SU-DHL-6 (cell line): ENCODE data around the gene KLF16.

Experiments used
- H2AFZ ChIP-seq: fragments of 200-600 bp; sonication (generic); 2 replicates; pipeline ENCODE4 v1.6.1; 2014; ENCODE audit warnings: low read depth, mild to moderate bottlenecking, moderate library complexity, mixed read lengths, antibody characterized with exemption, low read length; ENCODE audit not compliant: severe bottlenecking
- H3F3A ChIP-seq: fragments of 200-600 bp; shearing (Covaris generic); 2 replicates; pipeline ENCODE4 v1.6.0; 2016; ENCODE audit warnings: antibody characterized with exemption, mild to moderate bottlenecking; ENCODE audit not compliant: insufficient read depth
- H3K27ac ChIP-seq: fragments of 200-600 bp; sonication (generic); 2 replicates; pipeline ENCODE4 v1.5.1; 2016; ENCODE audit warnings: low read depth, mild to moderate bottlenecking, low read length, moderate library complexity, mixed read lengths
- H3K27me3 ChIP-seq: fragments of 200-600 bp; sonication (generic), shearing (Covaris generic); 2 replicates; pipeline ENCODE4 v1.6.0; 2014; ENCODE audit warnings: mild to moderate bottlenecking, low read length
- H3K36me3 ChIP-seq: fragments of 200-600 bp; sonication (generic); 2 replicates; pipeline ENCODE4 v1.6.1; 2014; ENCODE audit warnings: mild to moderate bottlenecking, low read length, mixed read lengths
- H3K4me2 ChIP-seq: fragments of 300-600, 200-600 bp; shearing (Covaris generic), sonication (generic); 2 replicates; pipeline ENCODE4 v1.6.0; 2014; ENCODE audit warnings: low read length, low read depth, mild to moderate bottlenecking; ENCODE audit not compliant: poor library complexity, severe bottlenecking
- H3K4me3 ChIP-seq: fragments of 200-600 bp; sonication (generic); 2 replicates; pipeline ENCODE4 v1.5.1; 2014; ENCODE audit warnings: antibody characterized with exemption, low read length, mild to moderate bottlenecking, mixed read lengths; ENCODE audit not compliant: insufficient read depth, poor library complexity, severe bottlenecking
- H3K79me2 ChIP-seq: fragments of 200-600 bp; sonication (generic); 2 replicates; pipeline ENCODE4 v1.6.1; 2014; ENCODE audit warnings: mild to moderate bottlenecking, low read length, moderate library complexity; ENCODE audit not compliant: insufficient read depth
- H3K9ac ChIP-seq: fragments of 200-600 bp; sonication (generic); 2 replicates; pipeline ENCODE4 v1.7.0; 2014; ENCODE audit warnings: mild to moderate bottlenecking, low read length
- H3K9me2 ChIP-seq: fragments of 200-600 bp; sonication (generic); replicated peaks from 2 replicates; pipeline ENCODE4 v1.6.1; 2014; ENCODE audit warnings: low read length; ENCODE audit not compliant: insufficient read depth
- H3K9me3 ChIP-seq: fragments of 200-600 bp; sonication (generic); 2 replicates; pipeline ENCODE4 v1.6.1; 2014; ENCODE audit warnings: low read length, mixed read lengths; ENCODE audit not compliant: insufficient read depth
- H4K20me1 ChIP-seq: fragments of 200-600 bp; sonication (generic); 2 replicates; pipeline ENCODE4 v1.6.1; 2014; ENCODE audit warnings: low read depth, mild to moderate bottlenecking, antibody characterized with exemption, low read length, moderate library complexity, mixed read lengths
- EZH2phosphoT487 ChIP-seq: fragments of 200-600 bp; sonication (generic), shearing (Covaris generic); conservative IDR thresholded peaks from 2 replicates; pipeline ENCODE4 v1.6.1; 2018; ENCODE audit warnings: mild to moderate bottlenecking, antibody characterized with exemption, low read length, moderate library complexity, mixed read lengths
- TF ChIP-seq, protein P1 (sequence below): fragments of 200-600 bp; sonication (generic); IDR thresholded peaks from one replicate; pipeline ENCODE4 v1.5.1; 2017; ENCODE audit warnings: antibody characterized with exemption, mild to moderate bottlenecking, low read length, moderate library complexity; ENCODE audit not compliant: insufficient read depth, poor library complexity, severe bottlenecking

The KLF16 gene

DNA sequence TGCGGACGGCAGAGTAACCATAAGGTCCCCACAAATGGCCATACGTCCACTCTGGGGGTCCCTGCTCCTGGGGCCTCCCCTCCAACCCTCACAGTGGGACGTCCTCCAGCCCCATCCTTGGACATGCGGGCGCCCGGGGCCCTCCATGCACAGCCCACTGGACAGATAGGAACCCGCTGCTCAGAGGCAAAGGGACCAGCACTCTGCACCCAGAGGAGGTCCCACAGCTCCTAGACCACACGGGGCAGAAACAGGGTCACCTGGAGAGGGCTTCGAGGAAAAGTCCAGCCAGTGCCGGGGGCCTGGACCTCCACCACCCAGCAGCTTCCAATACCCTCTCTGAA lies 26.2 kb downstream of the KLF16 start:
- no peaks in the 10 kb centered on the region for H3K9me3 ChIP-seq
- no peaks in the 10 kb centered on the region for H3K27me3 ChIP-seq
- H3K4me2 ChIP-seq: no peak overlapping the region
- no peak overlapping the region for H3K9ac ChIP-seq
- peaks cover 91% of the 10 kb centered on the region for H3K79me2 ChIP-seq
- H4K20me1 ChIP-seq: peaks cover 7% of the 10 kb centered on the region; the same call in 1 of the 2 replicates
- H2AFZ ChIP-seq: no peak overlapping the region
- no peak overlapping the region for H3K4me3 ChIP-seq
- H3K27ac ChIP-seq: no peak overlapping the region
- no peaks in the 10 kb centered on the region for H3K9me2 ChIP-seq
- TF ChIP-seq EZH2phosphoT487: no peak
- TF ChIP-seq, protein P1, sequence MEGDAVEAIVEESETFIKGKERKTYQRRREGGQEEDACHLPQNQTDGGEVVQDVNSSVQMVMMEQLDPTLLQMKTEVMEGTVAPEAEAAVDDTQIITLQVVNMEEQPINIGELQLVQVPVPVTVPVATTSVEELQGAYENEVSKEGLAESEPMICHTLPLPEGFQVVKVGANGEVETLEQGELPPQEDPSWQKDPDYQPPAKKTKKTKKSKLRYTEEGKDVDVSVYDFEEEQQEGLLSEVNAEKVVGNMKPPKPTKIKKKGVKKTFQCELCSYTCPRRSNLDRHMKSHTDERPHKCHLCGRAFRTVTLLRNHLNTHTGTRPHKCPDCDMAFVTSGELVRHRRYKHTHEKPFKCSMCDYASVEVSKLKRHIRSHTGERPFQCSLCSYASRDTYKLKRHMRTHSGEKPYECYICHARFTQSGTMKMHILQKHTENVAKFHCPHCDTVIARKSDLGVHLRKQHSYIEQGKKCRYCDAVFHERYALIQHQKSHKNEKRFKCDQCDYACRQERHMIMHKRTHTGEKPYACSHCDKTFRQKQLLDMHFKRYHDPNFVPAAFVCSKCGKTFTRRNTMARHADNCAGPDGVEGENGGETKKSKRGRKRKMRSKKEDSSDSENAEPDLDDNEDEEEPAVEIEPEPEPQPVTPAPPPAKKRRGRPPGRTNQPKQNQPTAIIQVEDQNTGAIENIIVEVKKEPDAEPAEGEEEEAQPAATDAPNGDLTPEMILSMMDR: no peak
- H3F3A ChIP-seq: no peaks in the 10 kb centered on the region
- H3K36me3 ChIP-seq: no peaks in the 10 kb centered on the region

DNA sequence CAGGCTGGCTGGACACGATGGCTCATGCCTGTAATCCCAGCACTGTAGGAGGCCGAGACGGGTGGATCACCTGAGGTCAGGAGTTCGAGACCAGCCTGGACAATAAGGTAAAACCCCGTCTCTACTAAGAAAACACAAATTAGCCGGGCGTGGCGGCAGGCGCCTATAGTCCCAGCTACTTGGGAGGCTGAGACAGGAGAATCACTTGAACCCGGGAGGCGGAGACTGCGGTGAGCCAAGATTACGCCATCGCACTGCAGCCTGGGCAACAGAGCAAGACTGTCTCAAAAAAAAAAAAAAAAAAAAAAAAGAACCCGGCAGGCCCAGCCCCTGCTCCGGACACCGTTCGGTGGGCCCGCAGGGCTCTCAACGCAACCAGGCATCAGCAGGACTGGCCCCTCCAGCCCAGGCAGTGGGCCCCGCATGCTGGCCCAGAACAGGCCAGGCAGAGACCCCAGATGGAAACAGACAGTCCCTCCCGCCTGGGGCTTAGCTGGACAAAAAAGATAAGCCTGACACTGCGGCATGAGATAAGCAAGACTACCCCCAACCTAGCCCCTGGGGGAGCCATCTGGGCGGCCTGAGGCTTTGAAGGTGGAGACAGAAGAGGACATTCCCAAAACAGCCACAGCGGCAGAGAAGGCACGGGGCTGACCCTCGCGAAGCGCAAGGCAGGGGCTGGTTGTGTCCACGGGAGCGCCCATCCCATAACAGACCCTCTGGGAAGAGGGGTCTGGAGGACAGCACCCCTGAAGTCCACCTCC lies 26.7 kb downstream of the KLF16 start:
- Histone ChIP-seq H3K27me3 (no peaks in the 10 kb centered on the region), H3K36me3 (no peaks in the 10 kb centered on the region), H3K79me2 (peaks cover 86% of the 10 kb centered on the region), H3F3A (no peaks in the 10 kb centered on the region), H2AFZ (no peak overlapping the region), H3K4me3 (no peak overlapping the region), H3K9ac (no peak overlapping the region), H3K9me2 (no peaks in the 10 kb centered on the region), H3K9me3 (no peaks in the 10 kb centered on the region), H3K27ac (no peak overlapping the region), H4K20me1 (peaks cover 7% of the 10 kb centered on the region; the same call in 1 of the 2 replicates), H3K4me2 (no peak overlapping the region)
- no peak for TF ChIP-seq EZH2phosphoT487
- TF ChIP-seq, protein P1: no peak

DNA sequence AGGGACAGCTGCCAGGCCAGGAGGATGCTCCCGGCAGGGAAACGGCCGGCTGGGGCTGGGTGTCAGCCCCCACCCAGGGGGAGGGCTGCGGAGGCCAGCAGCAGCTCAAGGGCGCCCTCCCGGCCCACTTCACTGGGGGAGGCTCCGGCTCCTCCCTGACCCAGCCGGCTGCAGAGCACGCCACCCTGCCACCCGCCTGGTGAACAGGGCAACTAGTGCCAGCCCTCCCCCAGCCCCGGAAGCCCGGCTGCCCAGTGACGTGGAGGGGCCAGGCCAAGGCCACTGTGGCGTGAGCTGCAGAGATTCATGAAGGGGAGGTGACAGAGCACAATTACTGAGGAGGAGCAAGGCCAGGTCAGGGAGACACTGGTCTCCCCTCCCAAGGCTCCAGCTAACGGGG lies 29.8 kb downstream of the KLF16 start:
- H3K4me3 ChIP-seq: no peak overlapping the region
- H3F3A ChIP-seq: no peaks in the 10 kb centered on the region
- peaks cover 7% of the 10 kb centered on the region; the same call in 1 of the 2 replicates for H4K20me1 ChIP-seq
- H3K27ac ChIP-seq: no peak overlapping the region
- no peaks in the 10 kb centered on the region for H3K9me2 ChIP-seq
- no peak overlapping the region for H3K9ac ChIP-seq
- no peaks in the 10 kb centered on the region for H3K9me3 ChIP-seq
- no peaks in the 10 kb centered on the region for H3K36me3 ChIP-seq
- H2AFZ ChIP-seq: no peak overlapping the region
- no peaks in the 10 kb centered on the region for H3K27me3 ChIP-seq
- TF ChIP-seq, protein P1: no peak
- TF ChIP-seq EZH2phosphoT487: no peak
- peaks cover 56% of the 10 kb centered on the region for H3K79me2 ChIP-seq
- no peak overlapping the region for H3K4me2 ChIP-seq
